HS-27A (cell line): ENCODE data around the gene CWC25.

Source experiments
- DNase-seq: peaks from one replicate; pipeline ENCODE4 v3.0.0-alpha.2; 2012; ENCODE audit warnings: low read depth, missing footprints

The CWC25 gene

DNA sequence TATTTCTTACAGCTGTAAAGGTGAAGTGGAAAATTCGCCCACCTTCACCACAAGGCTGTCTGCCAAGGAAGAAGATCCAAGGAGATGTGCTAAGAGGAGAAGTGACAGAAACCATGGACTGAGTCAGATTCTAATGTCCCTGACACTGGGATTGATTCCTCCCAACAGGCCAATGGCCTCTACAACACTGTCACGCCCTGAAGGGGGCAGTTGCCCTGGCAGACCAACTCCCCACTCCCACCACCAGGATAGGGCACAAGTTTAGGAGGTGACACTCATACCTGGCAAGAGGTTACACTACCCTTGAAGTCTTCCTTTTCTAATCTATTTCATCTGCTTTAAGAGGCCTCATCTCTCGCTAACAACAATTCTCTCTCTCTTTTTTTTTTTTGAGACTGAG, 41.9 kb downstream of the CWC25 start:
- no peak for DNase-seq

DNA sequence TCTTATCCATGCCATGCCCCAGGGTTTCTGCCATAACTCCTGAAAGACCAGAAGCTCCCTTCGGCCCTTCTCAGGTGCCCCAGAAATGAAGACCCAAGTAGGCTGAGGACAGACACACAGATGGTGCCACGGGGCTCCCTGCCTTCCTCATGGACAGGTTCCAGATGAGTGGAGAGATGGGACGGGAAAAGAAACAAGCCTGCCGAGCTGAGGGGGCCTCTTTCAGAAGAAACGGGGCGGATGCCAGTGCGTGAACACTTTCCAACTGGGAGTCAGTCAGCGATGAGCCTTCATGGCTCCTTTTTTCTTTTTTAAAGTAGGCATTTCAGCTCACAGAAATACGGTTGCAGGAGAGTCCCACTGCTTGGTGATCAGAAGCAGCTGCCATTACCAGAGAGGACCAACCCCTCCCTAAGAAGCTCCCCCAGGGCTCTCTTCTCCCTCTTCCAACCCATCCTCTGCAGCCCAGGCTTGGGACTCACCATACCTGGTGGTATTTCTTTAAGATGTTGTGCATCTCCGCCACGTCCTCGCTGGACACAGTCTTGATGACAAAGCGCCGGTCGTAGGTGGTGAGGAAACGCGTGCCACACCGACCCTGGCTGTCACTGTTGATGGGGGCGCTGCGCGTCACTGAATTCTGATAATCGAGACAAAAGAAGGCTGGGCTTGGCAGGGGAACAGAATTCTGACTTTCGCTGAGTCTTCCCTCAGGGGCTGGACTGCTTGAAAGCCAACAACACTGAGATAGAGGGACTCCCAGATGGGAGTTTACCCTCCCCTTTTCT, 45.0 kb downstream of the CWC25 start:
- DNase-seq: no peak

DNA sequence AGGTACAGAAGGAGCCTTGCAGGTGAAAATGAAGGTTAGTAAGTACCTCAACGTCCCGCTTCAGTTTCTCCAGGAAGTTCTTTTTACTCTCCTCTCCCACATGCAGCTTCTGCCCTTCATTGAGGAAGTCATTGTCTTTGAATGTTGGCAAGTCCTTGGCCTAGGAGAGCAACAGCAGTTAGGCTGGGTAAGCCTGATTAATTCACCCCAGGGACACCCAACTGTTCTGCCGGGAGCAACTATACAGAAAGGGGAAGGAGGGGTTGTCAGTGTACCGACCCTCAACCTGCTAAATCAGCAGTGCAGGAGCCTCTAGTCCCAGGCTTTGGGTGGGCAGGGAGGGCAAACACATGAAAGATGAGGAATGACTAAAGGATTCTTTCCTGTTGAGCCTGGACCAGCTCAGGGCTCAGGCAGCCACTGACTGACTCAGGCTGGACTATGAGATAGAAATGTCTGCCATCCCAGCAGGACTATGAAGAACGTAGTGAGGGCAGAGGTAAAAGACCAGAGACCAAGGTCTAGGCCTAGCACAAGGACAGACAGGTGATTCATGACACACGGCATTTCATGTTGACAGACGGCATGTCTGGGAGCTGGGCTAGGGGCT, 47.4 kb downstream of the CWC25 start:
- no peak for DNase-seq

- no peak for DNase-seq
These were observed 51.9 kb downstream of the CWC25 start for GRCh38 chr17:38773258-38773657.

DNA sequence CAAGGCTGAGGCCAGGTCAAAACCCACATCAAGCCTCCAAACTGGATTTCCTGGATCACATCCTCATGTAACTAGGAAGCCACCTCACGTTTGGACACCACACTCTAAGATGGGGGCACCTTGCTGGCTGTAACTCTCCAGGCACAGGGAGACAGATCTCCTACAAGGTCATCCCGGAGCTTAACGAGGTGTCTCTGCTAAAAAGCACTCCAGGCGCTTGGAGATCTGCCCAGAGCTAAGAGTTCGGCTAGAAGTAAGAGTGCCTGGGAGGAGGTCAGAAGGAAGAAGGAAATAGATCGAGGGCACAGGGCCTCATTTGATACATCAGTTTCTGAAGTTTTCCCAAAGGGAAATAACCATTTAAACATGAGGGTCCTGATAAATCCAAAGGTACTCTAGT, 56.7 kb downstream of the CWC25 start:
- no peak for DNase-seq

DNA sequence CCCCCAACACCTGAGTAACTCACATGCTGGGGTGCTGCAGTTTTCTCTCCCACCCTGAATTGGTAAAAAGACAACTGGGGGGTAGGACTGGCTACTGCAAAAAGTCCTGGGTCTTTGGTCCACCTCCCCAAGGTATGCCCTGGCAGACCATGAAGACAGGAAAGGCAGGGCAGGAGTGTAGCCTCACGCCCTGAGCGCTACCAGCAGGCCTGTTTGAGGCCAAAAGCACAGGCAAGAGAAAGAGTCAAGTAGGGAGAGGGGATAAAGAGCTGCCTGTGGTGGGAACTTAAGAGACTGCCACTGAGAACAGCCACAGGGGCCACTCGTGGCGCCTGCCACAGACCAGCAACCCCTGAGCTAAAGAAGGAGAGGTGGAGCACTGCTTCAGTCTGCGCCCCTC, 58.8 kb downstream of the CWC25 start:
- no peak for DNase-seq

DNA sequence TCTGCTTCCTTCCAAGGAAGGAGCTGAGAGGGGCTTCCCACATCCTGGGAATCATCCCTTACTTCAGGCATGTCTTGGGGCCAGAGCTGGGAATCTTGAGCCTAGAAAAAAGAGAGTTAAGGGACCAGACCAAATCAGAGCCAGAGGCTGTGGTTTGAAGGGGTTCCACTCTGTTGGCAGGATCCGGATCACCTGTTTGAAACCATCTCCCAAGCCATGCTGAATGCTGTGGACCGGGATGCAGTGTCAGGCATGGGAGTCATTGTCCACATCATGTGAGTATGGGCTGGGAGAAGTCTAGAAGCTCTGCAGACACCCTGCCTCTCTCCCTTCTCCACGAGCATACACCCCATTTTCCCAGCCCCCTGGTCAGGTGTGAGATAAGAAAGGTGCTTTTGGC, 62.9 kb downstream of the CWC25 start:
- no peak for DNase-seq

DNA sequence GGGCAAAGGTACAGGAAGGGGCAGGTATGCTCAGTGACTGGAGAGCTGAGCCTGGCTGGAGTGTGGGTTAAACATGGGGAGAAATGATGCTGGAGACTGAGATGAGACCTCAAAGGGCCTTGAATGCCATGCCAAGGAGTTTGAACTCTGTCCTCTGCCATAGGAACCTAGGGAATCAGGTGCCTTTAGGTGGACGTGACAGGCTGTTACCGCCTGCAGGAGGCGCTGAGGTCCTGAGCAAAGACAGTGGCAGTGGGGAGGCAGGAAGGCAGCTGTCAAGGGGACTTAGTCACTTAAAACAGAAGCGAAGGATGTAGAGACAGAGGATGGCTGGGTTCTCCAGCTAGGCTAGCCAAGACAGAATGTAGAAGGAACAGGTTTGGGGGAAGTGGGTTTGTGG, 63.5 kb downstream of the CWC25 start:
- DNase-seq: no peak

DNA sequence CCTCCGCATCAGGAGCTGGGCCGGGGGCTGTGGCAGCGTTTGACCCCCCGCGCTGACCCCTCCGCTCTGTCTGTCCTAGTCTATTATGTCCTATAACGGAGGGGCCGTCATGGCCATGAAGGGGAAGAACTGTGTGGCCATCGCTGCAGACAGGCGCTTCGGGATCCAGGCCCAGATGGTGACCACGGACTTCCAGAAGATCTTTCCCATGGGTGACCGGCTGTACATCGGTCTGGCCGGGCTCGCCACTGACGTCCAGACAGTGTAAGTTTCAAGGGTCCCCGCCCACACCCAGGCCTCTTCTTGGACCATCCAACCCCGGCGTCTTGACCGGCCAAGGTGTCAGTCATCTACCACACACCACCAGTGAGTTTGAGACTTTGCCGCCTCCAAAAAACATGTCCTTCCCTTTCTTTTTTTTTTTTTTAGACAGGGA, 72.0 kb downstream of the CWC25 start:
- no peak for DNase-seq

- peak; percentile 89 for DNase-seq
These were observed 72.6 kb downstream of the CWC25 start, which contains the start of gene PSMB3 for GRCh38 chr17:38752308-38753070. PSMB3 (plus strand) TSS chr17:38752741; CDS start chr17:38752827, 86 bp downstream.

DNA sequence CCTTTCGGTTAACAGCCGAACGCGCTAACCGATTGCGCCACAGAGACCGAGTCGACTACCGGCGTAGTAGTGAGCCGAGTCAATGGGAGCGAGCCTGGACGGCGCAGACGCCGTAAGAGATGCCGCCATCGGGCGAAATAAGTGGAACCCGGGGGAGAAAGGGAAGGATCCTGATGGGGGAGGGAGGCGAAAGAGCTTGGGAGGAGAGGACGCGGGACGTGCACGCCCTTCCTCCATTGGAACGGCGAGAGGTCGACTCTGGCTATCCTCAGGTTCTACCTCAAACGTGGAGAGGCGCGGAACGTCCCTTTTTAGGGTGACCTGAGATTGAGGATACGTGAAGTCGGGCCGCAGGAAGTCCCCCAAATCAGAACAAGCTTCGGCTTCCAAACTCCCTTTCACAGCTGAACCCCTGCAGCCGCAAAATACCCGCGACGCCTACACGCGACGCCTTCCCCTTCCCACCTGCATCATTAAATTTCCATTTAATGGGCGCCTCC, 73.3 kb downstream of the CWC25 start:
- DNase-seq: no peak

DNA sequence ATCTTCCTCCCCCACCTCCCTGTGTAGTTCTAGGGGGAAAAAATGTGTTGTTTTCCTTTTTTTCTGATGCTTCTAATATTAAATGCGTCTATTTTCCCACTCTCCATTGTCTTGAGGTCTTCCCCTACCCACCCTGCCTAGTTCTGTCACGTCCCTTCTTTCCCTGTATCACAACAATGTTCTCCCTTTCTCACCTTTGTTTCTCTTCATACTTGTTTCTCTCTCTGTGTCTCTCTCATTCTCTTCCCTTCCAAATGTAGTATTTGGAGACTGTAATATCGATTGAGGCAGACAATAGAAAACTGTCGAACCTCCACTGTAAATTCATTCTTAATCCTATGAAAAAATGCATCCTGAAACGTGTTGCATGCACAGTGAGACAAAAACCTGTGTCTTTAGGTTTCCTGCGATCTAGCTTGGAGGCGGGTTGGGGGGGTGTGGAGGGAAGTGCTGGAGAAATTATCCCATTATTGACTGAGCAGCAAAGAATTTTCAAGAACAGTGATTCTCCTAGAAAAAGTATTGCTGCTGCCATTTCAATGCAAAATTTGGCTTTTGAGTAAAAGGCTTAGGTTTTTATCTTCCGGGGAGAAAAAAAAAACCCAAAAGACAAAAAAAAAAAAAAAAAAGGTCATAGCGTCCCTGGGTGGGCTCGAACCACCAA, 73.8 kb downstream of the CWC25 start:
- DNase-seq: no peak
